GM23248 (cell line): ENCODE data around the gene VBP1. TPM values are rescaled to one million over a fixed set of nuclear protein-coding genes. Genes with fewer than 3 reads are reported as not detected.
"Not testable (repeated sequence)": the region's sequence is repeated elsewhere in the genome, so short reads cannot be mapped to it uniquely, and the experiment has no call there.

ENCODE experiments used
- DNase-seq: peaks from one replicate; pipeline ENCODE4 v3.0.0-alpha.2; 2015
- H2AFZ ChIP-seq: fragments of 200-600 bp; sonication (generic); 2 replicates; pipeline ENCODE4 v1.6.1; 2016; ENCODE audit warnings: antibody characterized with exemption
- H3F3A ChIP-seq: fragments of 200-600 bp; sonication (generic); 2 replicates; pipeline ENCODE4 v1.6.1; 2016; ENCODE audit warnings: mild to moderate bottlenecking, antibody characterized with exemption, mixed run types; ENCODE audit not compliant: insufficient read depth
- H3K27ac ChIP-seq: fragments of 200-600 bp; sonication (generic); 2 replicates; pipeline ENCODE4 v1.5.1; 2016; ENCODE audit warnings: mild to moderate bottlenecking
- H3K27me3 ChIP-seq: fragments of 200-600 bp; sonication (generic); replicated peaks from 2 replicates; pipeline ENCODE4 v1.6.1; 2016; ENCODE audit warnings: mild to moderate bottlenecking; ENCODE audit not compliant: insufficient read depth
- H3K36me3 ChIP-seq: fragments of 200-600 bp; sonication (generic); 2 replicates; pipeline ENCODE4 v1.6.1; 2016; ENCODE audit warnings: low read depth, mild to moderate bottlenecking
- H3K4me1 ChIP-seq: fragments of 200-600 bp; sonication (generic); 2 replicates; pipeline ENCODE4 v1.6.1; 2016; ENCODE audit warnings: mild to moderate bottlenecking; ENCODE audit not compliant: insufficient read depth
- H3K4me2 ChIP-seq: fragments of 200-600 bp; sonication (generic); one replicate; pipeline ENCODE4 v1.6.1; 2016; ENCODE audit warnings: mild to moderate bottlenecking; ENCODE audit not compliant: unreplicated experiment
- H3K4me3 ChIP-seq: fragments of 200-600 bp; sonication (generic); 2 replicates; pipeline ENCODE4 v1.5.1; 2016; ENCODE audit warnings: mild to moderate bottlenecking
- H3K79me2 ChIP-seq: fragments of 200-600 bp; sonication (generic); 2 replicates; pipeline ENCODE4 v1.6.1; 2016; ENCODE audit warnings: mild to moderate bottlenecking; ENCODE audit not compliant: insufficient read depth
- H3K9ac ChIP-seq: fragments of 200-600 bp; sonication (generic); 2 replicates; pipeline ENCODE4 v1.6.1; 2016; ENCODE audit warnings: mild to moderate bottlenecking
- H3K9me2 ChIP-seq: fragments of 200-600 bp; sonication (generic); 2 replicates; pipeline ENCODE4 v1.6.1; 2016; ENCODE audit warnings: mixed run types, mild to moderate bottlenecking, moderate library complexity; ENCODE audit not compliant: insufficient read depth
- H3K9me3 ChIP-seq: fragments of 200-600 bp; sonication (generic); one replicate; pipeline ENCODE4 v1.6.1; 2017; ENCODE audit warnings: low read depth
- H4K20me1 ChIP-seq: fragments of 200-600 bp; sonication (generic); 2 replicates; pipeline ENCODE4 v1.6.0; 2016; ENCODE audit not compliant: insufficient read depth
- EZH2 ChIP-seq: fragments of 200-600 bp; sonication (generic); IDR thresholded peaks from 2 replicates; pipeline ENCODE4 v1.6.1; 2018; ENCODE audit warnings: antibody characterized with exemption, mild to moderate bottlenecking; ENCODE audit not compliant: insufficient read depth, poor library complexity, severe bottlenecking
- EZH2phosphoT487 ChIP-seq: fragments of 200-600 bp; sonication (generic); IDR thresholded peaks from 2 replicates; pipeline ENCODE4 v1.6.1; 2018; ENCODE audit warnings: antibody characterized with exemption, moderate library complexity, mild to moderate bottlenecking, low read depth; ENCODE audit not compliant: insufficient read depth
- WGBS, 2 experiments: methylation state at CpG; one replicate each; pipeline ENCODE4 v1.1.6; 2015 to 2017; ENCODE audit warnings: low lambda C conversion rate in 2 of 2, low coverage in 1 of 2; ENCODE audit errors: missing lambda C conversion rate in 2 of 2; 5-methylcytosine and 5-hydroxymethylcytosine counted together
- in situ Hi-C: fragments of 300-500 bp; cut with MboI; formaldehyde crosslinking; loops from 2 replicates; pipeline ENCODE4 v1.15.0; 2020
- polyA plus RNA-seq: library from polyadenylated mRNA; unstranded; fragments of >200 nt; fragmentation: Nextera tagmentation; extraction: Ambion mirVana; gene quantifications from 2 replicates; pipeline ENCODE4 v1.2.1, GENCODE V29; 2016
- total RNA-seq: library from RNA; depleted of rRNA; stranded (reverse); fragments of >200 nt; shearing (Covaris generic); gene quantifications from 2 replicates; pipeline ENCODE4 v1.2.3, GENCODE V29; 2014; rRNA removed

Gene VBP1
- total and polyA plus RNA-seq, 2 experiments from 2014 or later, result 61.0 to 75.2 TPM

- H3K79me2 ChIP-seq, result no peaks in the 10 kb centered on the region
- in situ Hi-C loops, result no loop called here
- H3K27ac ChIP-seq, result no peak overlapping the region
- no peaks in the 10 kb centered on the region for H4K20me1 ChIP-seq
- no peak overlapping the region for H2AFZ ChIP-seq
- H3F3A ChIP-seq, result no peaks in the 10 kb centered on the region
- H3K9me2 ChIP-seq, result no peaks in the 10 kb centered on the region
- no peak for DNase-seq
- no peaks in the 10 kb centered on the region for H3K27me3 ChIP-seq
- H3K36me3 ChIP-seq, result no peaks in the 10 kb centered on the region
- 19 to 46% methylated on average over 1 of the region's 1 CpG for WGBS, 2 experiments
- no peak overlapping the region for H3K9ac ChIP-seq
- H3K4me2 ChIP-seq, result no peak overlapping the region
- TF ChIP-seq EZH2phosphoT487, result no peak
- TF ChIP-seq EZH2, result no peak
- H3K4me1 ChIP-seq, result no peaks in the 10 kb centered on the region
- H3K9me3 ChIP-seq, result no peaks in the 10 kb centered on the region
- no peak overlapping the region for H3K4me3 ChIP-seq
These were observed 50.2 kb downstream of the VBP1 start for GRCh38 chrX:155266439-155266838.

GRCh38 chrX:155267995-155268394 is 51.7 kb downstream of the VBP1 start:
- WGBS, 2 experiments, result 75% methylated on average over 1 of the region's 1 CpG; no CpG with 5 or more reads in 1 of the 2 experiments

GRCh38 chrX:155270969-155271368 is 54.7 kb downstream of the VBP1 start:
- H3K9me2 ChIP-seq, result no peaks in the 10 kb centered on the region
- H3F3A ChIP-seq, result no peaks in the 10 kb centered on the region
- H3K27ac ChIP-seq, result no peak overlapping the region
- H3K36me3 ChIP-seq, result no peaks in the 10 kb centered on the region
- no peak overlapping the region for H3K9ac ChIP-seq
- no peak for DNase-seq
- no peak overlapping the region for H2AFZ ChIP-seq
- H3K9me3 ChIP-seq, result no peaks in the 10 kb centered on the region
- no peaks in the 10 kb centered on the region for H4K20me1 ChIP-seq
- no peaks in the 10 kb centered on the region for H3K27me3 ChIP-seq
- WGBS, 2 experiments, result 54 to 64% methylated on average over 1 of the region's 1 CpG
- no peaks in the 10 kb centered on the region for H3K79me2 ChIP-seq
- in situ Hi-C loops, result no loop called here
- no peak overlapping the region for H3K4me2 ChIP-seq
- no peaks in the 10 kb centered on the region for H3K4me1 ChIP-seq
- TF ChIP-seq EZH2, result no peak
- no peak for TF ChIP-seq EZH2phosphoT487
- H3K4me3 ChIP-seq, result no peak overlapping the region

More at GRCh38 chrX:155267995-155268394, 51.7 kb downstream of the VBP1 start:
- H3K4me1 ChIP-seq, H3K4me2 ChIP-seq, H3K36me3 ChIP-seq, H3K79me2 ChIP-seq, H3K27me3 ChIP-seq, in situ Hi-C loops, DNase-seq, H3K4me3 ChIP-seq, H3K9ac ChIP-seq, H3F3A ChIP-seq, H4K20me1 ChIP-seq, H3K9me3 ChIP-seq, H3K9me2 ChIP-seq, H3K27ac ChIP-seq, H2AFZ ChIP-seq: not testable (repeated sequence)

GRCh38 chrX:155279873-155280272 is 63.6 kb downstream of the VBP1 start:
- no peaks in the 10 kb centered on the region for H3K4me1 ChIP-seq
- H3K4me2 ChIP-seq, result no peak overlapping the region
- H3F3A ChIP-seq, result no peaks in the 10 kb centered on the region
- H2AFZ ChIP-seq, result no peak overlapping the region
- TF ChIP-seq EZH2phosphoT487 (no peak), EZH2 (no peak)
- no peak overlapping the region for H3K4me3 ChIP-seq
- no peak overlapping the region for H3K9ac ChIP-seq
- no peaks in the 10 kb centered on the region for H3K27me3 ChIP-seq
- WGBS, 2 experiments, result 89 to 94% methylated on average over 1 of the region's 1 CpG
- no peaks in the 10 kb centered on the region for H3K79me2 ChIP-seq
- no peak overlapping the region for H3K27ac ChIP-seq
- no peaks in the 10 kb centered on the region for H3K9me2 ChIP-seq
- H4K20me1 ChIP-seq, result no peaks in the 10 kb centered on the region
- in situ Hi-C loops, result no loop called here
- H3K9me3 ChIP-seq, result no peaks in the 10 kb centered on the region
- H3K36me3 ChIP-seq, result no peaks in the 10 kb centered on the region
- no peak for DNase-seq

Other genes starting within 250 kb of the VBP1 start
- 1.6 and 4.1 TPM in 2 replicates for gene F8, start 193.7 kb upstream of the VBP1 start, total RNA-seq
- 5.5 and 6.9 TPM in 2 replicates for gene F8, start 193.7 kb upstream of the VBP1 start, polyA plus RNA-seq
- 35.2 and 41.0 TPM in 2 replicates for gene FUNDC2, start 189.6 kb upstream of the VBP1 start, total RNA-seq
- 84.9 and 86.9 TPM in 2 replicates for gene FUNDC2, start 189.6 kb upstream of the VBP1 start, polyA plus RNA-seq
- gene CMC4, start 145.3 kb upstream of the VBP1 start, total RNA-seq, result 11.8 and 19.7 TPM in 2 replicates
- 20.1 and 20.2 TPM in 2 replicates for gene CMC4, start 145.3 kb upstream of the VBP1 start, polyA plus RNA-seq
- 1.8 and 6.3 TPM in 2 replicates for gene MTCP1, start 145.3 kb upstream of the VBP1 start, total RNA-seq
- 23.5 and 25.8 TPM in 2 replicates for gene MTCP1, start 145.3 kb upstream of the VBP1 start, polyA plus RNA-seq
- gene BRCC3, start 145.0 kb upstream of the VBP1 start, total RNA-seq, result 8.1 and 10.4 TPM in 2 replicates
- gene BRCC3, start 145.0 kb upstream of the VBP1 start, polyA plus RNA-seq, result 27.1 and 27.7 TPM in 2 replicates
- 2.0 and 3.1 TPM in 2 replicates for gene RAB39B, start 48.0 kb downstream of the VBP1 start, total RNA-seq
- 1.1 and 1.9 TPM in 2 replicates for gene RAB39B, start 48.0 kb downstream of the VBP1 start, polyA plus RNA-seq
- 0.11 TPM in 1 of 2 replicates, not detected in the other for gene CLIC2, start 118.2 kb downstream of the VBP1 start, total RNA-seq
- gene CLIC2, start 118.2 kb downstream of the VBP1 start, polyA plus RNA-seq, result 0.15 and 0.57 TPM in 2 replicates
- not detected in 2 replicates for gene F8A2, start 165.6 kb downstream of the VBP1 start, total RNA-seq
- gene F8A2, start 165.6 kb downstream of the VBP1 start, polyA plus RNA-seq, result not detected in 2 replicates
- gene F8A3, start 242.2 kb downstream of the VBP1 start, total RNA-seq, result 0.32 TPM in 1 of 2 replicates, not detected in the other
- gene F8A3, start 242.2 kb downstream of the VBP1 start, polyA plus RNA-seq, result 0.14 and 0.16 TPM in 2 replicates